A549 (cell line): Measurements from ENCODE around the gene MAN2B2. TPM values are rescaled to one million over a fixed set of nuclear protein-coding genes. Genes with fewer than 3 reads are reported as not detected.

ENCODE experiments used
- ATAC-seq, 2 experiments: fragments of 200-7000 bp in 1 of 2; fragments of >200 bp in 1 of 2; cut with Nextera tagmentation in 1 of 2; cut with Tn5 transposase in 1 of 2; 3 replicates each; pipeline versions ENCODE4 v1.8.0 to v1.9.1; 2018 to 2020; ENCODE audit warnings: mild to moderate bottlenecking in 1 of 2, moderate library complexity in 1 of 2
- CTCF ChIA-PET: fragments of 300-600 bp; sonication (Branson Sonifier 250); formaldehyde crosslinking; extraction: SDS; loops from one replicate; lab custom pipeline; 2021; ENCODE audit warnings: antibody characterized with exemption, inconsistent platforms; lab: Yijun Ruan, JAX
- POLR2A ChIA-PET: fragments of 350-600 bp; formaldehyde crosslinking; extraction: SDS; loops from one replicate; lab custom pipeline; 2021; ENCODE audit warnings: antibody characterized with exemption, inconsistent platforms; lab: Yijun Ruan, JAX
- DNase-seq, 2 experiments: peaks; one replicate each; pipeline versions ENCODE4 v3.0.0 to v3.0.0-alpha.2; 2011 to 2016; ENCODE audit warnings: low read depth in 1 of 2, low spot score in 1 of 2
- FAIRE-seq: peaks from 2 replicates; lab custom pipeline; 2011; peaks lifted over from hg19 to GRCh38; lab: Jason Lieb, UNC
- H3K27ac ChIP-seq, 2 experiments: fragments of >200 bp; sonication (Bioruptor Twin); formaldehyde crosslinking; 3 replicates each; pipeline ENCODE4 v1.5.1; 2016 to 2017
- H3K4me1 ChIP-seq: fragments of >200 bp; sonication (Bioruptor Twin); formaldehyde crosslinking; 3 replicates; pipeline ENCODE4 v1.6.1; 2016
- H3K4me2 ChIP-seq: fragments of >200 bp; sonication (Bioruptor Twin); formaldehyde crosslinking; 3 replicates; pipeline ENCODE4 v1.6.1; 2016
- H3K4me3 ChIP-seq: fragments of >200 bp; sonication (Bioruptor Twin); formaldehyde crosslinking; 3 replicates; pipeline ENCODE4 v1.5.1; 2016
- H3K9me3 ChIP-seq: fragments of >200 bp; sonication (Bioruptor Twin); formaldehyde crosslinking; 3 replicates; pipeline ENCODE4 v1.6.1; 2016
- CHD2 ChIP-seq: fragments of 150-350 bp; IDR thresholded peaks from 2 replicates; pipeline ENCODE4 v1.6.1; 2014; ENCODE audit warnings: low read length; ENCODE audit not compliant: partially characterized antibody
- CTCF ChIP-seq: fragments of >200 bp; sonication (Bioruptor Twin); formaldehyde crosslinking; IDR thresholded peaks from 3 replicates; pipeline ENCODE4 v1.5.1; 2016
- EHF ChIP-seq: fragments of 250-450 bp; sonication (Bioruptor Pico); IDR thresholded peaks from 2 replicates; pipeline ENCODE4 v1.5.0; 2020; ENCODE audit warnings: mild to moderate bottlenecking
- ESRRA ChIP-seq: fragments of 150-350 bp; IDR thresholded peaks from 2 replicates; pipeline ENCODE4 v1.6.1; 2014; ENCODE audit warnings: mild to moderate bottlenecking, low read length, borderline replicate concordance
- GATA3 ChIP-seq: IDR thresholded peaks from 2 replicates; pipeline ENCODE4 v1.6.1; 2012; ENCODE audit warnings: borderline replicate concordance
- KDM1A ChIP-seq: fragments of 200-600 bp; sonication (generic); IDR thresholded peaks from 2 replicates; pipeline ENCODE4 v1.6.1; 2016; ENCODE audit warnings: low read depth, mild to moderate bottlenecking
- MAFK ChIP-seq: fragments of 450-650 bp; IDR thresholded peaks from 2 replicates; pipeline ENCODE4 v1.6.1; 2014; ENCODE audit not compliant: partially characterized antibody
- MAX ChIP-seq: IDR thresholded peaks from 2 replicates; pipeline ENCODE4 v1.6.1; 2012
- MAZ ChIP-seq: fragments of 150-350 bp; IDR thresholded peaks from 2 replicates; pipeline ENCODE4 v1.6.1; 2014; ENCODE audit warnings: antibody characterized with exemption, low read depth, low read length, borderline replicate concordance
- MYC ChIP-seq: IDR thresholded peaks from 2 replicates; pipeline ENCODE4 v1.6.1; 2012; ENCODE audit warnings: mild to moderate bottlenecking, inconsistent platforms, low read length, improper control_type of control experiment, borderline replicate concordance
- NR3C1 ChIP-seq: fragments of >200 bp; sonication (Bioruptor Twin); formaldehyde crosslinking; IDR thresholded peaks from 3 replicates; pipeline ENCODE4 v1.6.1; 2017
- RFX5 ChIP-seq: fragments of 450-650 bp; IDR thresholded peaks from 2 replicates; pipeline ENCODE4 v1.7.1; 2014; ENCODE audit warnings: antibody characterized with exemption, mild to moderate bottlenecking, moderate library complexity
- ZC3H11A ChIP-seq: fragments of 450-650 bp; IDR thresholded peaks from 2 replicates; pipeline ENCODE4 v1.6.1; 2014; ENCODE audit warnings: antibody characterized with exemption, mild to moderate bottlenecking
- ZNF302 ChIP-seq: fragments of 250-450 bp; sonication (Bioruptor Pico); IDR thresholded peaks from 2 replicates; pipeline ENCODE4 v1.9.0; 2021; ENCODE audit warnings: inconsistent platforms, mild to moderate bottlenecking, moderate library complexity
- WGBS: methylation state at CpG from one replicate; pipeline ENCODE4 v1.1.6; 2017; ENCODE audit errors: missing lambda C conversion rate; 5-methylcytosine and 5-hydroxymethylcytosine counted together
- polyA plus RNA-seq, 4 experiments: library from polyadenylated mRNA; depleted of rRNA in 3 of 4; stranded (reverse); fragments of >200 nt; fragmentation: RNase III in 1 of 4; extraction: RNeasy Plus Mini Kit Qiagen cat#74134 plus additional on column Dnase treatment in 1 of 4; gene quantifications; 2 replicates in 3 of 4; 3 replicates in 1 of 4; pipeline ENCODE4 v1.2.3, GENCODE V29; 2011 to 2017
- TF ChIP-seq, protein P1 (sequence below): fragments of 200-600 bp; sonication (generic); IDR thresholded peaks from 2 replicates; pipeline ENCODE4 v1.6.1; 2016; ENCODE audit warnings: antibody characterized with exemption, mild to moderate bottlenecking, moderate library complexity
- TF ChIP-seq, protein P2 (sequence below): fragments of >200 bp; sonication (Bioruptor Twin); formaldehyde crosslinking; IDR thresholded peaks from 2 replicates; pipeline ENCODE4 v1.6.1; 2016

The MAN2B2 gene
- polyA plus RNA-seq, 2 of the 4 experiments (the other 2 are of a cell fraction), result 6.3 to 8.4 TPM

DNA sequence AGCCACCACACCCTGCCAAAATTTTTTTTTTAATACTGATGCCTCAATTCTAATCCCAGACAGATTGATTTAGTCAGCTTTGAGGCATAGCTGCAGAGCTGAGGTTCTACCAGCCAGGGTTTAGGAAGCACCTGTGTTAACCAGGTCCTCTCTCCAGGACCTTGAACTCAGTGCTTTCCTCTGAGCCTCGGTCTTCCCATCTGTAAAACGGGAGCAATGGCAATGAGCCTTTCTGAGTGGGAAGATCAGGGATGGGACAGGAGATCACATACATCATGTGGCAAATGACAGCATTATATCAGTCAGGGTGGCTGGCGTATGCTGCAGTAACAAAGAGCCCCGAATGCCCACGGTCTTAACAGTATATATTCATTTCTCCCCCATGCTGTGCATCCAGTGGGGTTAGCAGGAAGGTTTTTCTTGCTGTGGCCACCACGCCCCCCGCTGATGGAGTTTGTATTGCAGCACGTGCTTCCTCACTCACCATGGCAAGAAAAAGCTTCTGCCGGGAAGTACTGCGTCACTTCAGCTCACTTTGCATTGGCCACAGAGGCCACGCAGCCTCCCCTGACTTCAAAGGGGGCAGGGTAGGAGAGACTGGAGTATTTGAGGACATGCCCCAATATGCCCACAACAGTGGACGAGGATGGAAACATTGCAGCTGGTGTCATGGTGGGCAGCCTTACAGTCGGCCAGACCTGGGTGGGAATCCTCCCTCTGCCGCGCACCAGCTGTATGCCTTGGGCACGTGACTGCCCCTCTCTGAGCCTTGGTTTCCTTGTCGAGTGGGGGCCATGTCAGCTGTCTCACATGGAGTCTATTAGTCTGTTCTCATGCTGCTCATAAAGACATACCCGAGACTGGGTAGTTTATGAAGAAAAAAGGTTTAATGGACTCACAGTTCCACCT is 41.4 kb downstream of the MAN2B2 start:
- no peak overlapping the region for H3K4me3 ChIP-seq
- TF ChIP-seq CTCF, result no peak
- no peak for TF ChIP-seq MAZ
- no peak for TF ChIP-seq ESRRA
- no peak for TF ChIP-seq EHF (CRISPR knock-in tag)
- TF ChIP-seq, protein P1, sequence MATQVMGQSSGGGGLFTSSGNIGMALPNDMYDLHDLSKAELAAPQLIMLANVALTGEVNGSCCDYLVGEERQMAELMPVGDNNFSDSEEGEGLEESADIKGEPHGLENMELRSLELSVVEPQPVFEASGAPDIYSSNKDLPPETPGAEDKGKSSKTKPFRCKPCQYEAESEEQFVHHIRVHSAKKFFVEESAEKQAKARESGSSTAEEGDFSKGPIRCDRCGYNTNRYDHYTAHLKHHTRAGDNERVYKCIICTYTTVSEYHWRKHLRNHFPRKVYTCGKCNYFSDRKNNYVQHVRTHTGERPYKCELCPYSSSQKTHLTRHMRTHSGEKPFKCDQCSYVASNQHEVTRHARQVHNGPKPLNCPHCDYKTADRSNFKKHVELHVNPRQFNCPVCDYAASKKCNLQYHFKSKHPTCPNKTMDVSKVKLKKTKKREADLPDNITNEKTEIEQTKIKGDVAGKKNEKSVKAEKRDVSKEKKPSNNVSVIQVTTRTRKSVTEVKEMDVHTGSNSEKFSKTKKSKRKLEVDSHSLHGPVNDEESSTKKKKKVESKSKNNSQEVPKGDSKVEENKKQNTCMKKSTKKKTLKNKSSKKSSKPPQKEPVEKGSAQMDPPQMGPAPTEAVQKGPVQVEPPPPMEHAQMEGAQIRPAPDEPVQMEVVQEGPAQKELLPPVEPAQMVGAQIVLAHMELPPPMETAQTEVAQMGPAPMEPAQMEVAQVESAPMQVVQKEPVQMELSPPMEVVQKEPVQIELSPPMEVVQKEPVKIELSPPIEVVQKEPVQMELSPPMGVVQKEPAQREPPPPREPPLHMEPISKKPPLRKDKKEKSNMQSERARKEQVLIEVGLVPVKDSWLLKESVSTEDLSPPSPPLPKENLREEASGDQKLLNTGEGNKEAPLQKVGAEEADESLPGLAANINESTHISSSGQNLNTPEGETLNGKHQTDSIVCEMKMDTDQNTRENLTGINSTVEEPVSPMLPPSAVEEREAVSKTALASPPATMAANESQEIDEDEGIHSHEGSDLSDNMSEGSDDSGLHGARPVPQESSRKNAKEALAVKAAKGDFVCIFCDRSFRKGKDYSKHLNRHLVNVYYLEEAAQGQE, result no peak
- TF ChIP-seq, protein P2, sequence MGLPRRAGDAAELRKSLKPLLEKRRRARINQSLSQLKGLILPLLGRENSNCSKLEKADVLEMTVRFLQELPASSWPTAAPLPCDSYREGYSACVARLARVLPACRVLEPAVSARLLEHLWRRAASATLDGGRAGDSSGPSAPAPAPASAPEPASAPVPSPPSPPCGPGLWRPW, result no peak
- TF ChIP-seq NR3C1, result no peak
- ChIA-PET CTCF (interaction anchor here (0.7 kb wide), 1 partner anchor 25 kb away, joined by 3 read pairs; no protein-coding TSS in a partner anchor), POLR2A (no interaction called here)
- H3K9me3 ChIP-seq, result no peaks in the 10 kb centered on the region
- H3K4me1 ChIP-seq, result no peaks in the 10 kb centered on the region
- DNase-seq (no peak), FAIRE-seq (no peak), ATAC-seq (no peak)
- 90% methylated on average over 14 of the region's 18 CpGs for whole genome bisulfite sequencing
- H3K27ac ChIP-seq, result no peak overlapping the region
- H3K4me2 ChIP-seq, result no peak overlapping the region

- Histone ChIP-seq H3K9me3 (no peaks in the 10 kb centered on the region), H3K4me1 (no peaks in the 10 kb centered on the region), H3K27ac (no peak overlapping the region), H3K4me2 (no peak overlapping the region), H3K4me3 (no peak overlapping the region)
- TF ChIP-seq ZNF302 (no peak), MYC (no peak), RFX5 (no peak), MAX (no peak), GATA3 (no peak), ZC3H11A (no peak), MAFK (no peak), CHD2 (no peak), KDM1A (no peak)
- TF ChIP-seq, protein P2, result no peak
- ChIA-PET CTCF (interaction anchor here (0.7 kb wide), 1 partner anchor 25 kb away, joined by 3 read pairs; no protein-coding TSS in a partner anchor), POLR2A (no interaction called here)
- 96% methylated on average over 10 of the region's 10 CpGs for WGBS
- ATAC-seq (no peak), FAIRE-seq (no peak), DNase-seq (no peak)
Observed at GRCh38 chr4:6617246-6617645, 42.3 kb downstream of the MAN2B2 start.
